CD4-positive, alpha-beta T cell (primary cell): ENCODE results near the gene COG2. TPM values are rescaled to one million over a fixed set of nuclear protein-coding genes. Genes with fewer than 3 reads are reported as not detected.

Experiments
- ATAC-seq: fragments of 200-7000 bp; cut with Tn5 transposase; one replicate; pipeline ENCODE4 v1.10.0; 2022; ENCODE audit warnings: mild to moderate bottlenecking; ENCODE audit not compliant: poor library complexity
- CTCF ChIA-PET: fragments of 350-600 bp; sonication (Branson Sonifier 250); formaldehyde crosslinking; loops from one replicate; lab custom pipeline; 2021; ENCODE audit warnings: antibody characterized with exemption, inconsistent platforms; lab: Charles Lee
- POLR2A ChIA-PET: fragments of 350-600 bp; sonication (Branson Sonifier 250); formaldehyde crosslinking; loops from one replicate; lab custom pipeline; 2021; ENCODE audit warnings: antibody characterized with exemption, inconsistent platforms; lab: Charles Lee
- DNase-seq, 14 experiments: peaks; one replicate each; pipeline ENCODE4 v3.0.0-alpha.2; 2013 to 2020; ENCODE audit warnings: mixed read lengths in 2 of 14
- H3K27ac ChIP-seq, 2 donors: one replicate each; pipeline versions ENCODE4 v1.5.1 to v1.7.0; 2013; ENCODE audit warnings: low read length in 2 of 2, low read depth in 1 of 2, mild to moderate bottlenecking in 1 of 2
- H3K27me3 ChIP-seq, 2 experiments: 1 replicate in 1 of 2; 2 replicates in 1 of 2; pipeline versions ENCODE4 v1.6.1 to v1.7.0; 2013; ENCODE audit warnings: low read length in 2 of 2, control low read depth in 1 of 2, mild to moderate bottlenecking in 1 of 2, moderate library complexity in 1 of 2; ENCODE audit not compliant: insufficient read depth in 2 of 2, control insufficient read depth in 1 of 2
- H3K36me3 ChIP-seq: one replicate; pipeline ENCODE4 v1.6.1; 2013; ENCODE audit warnings: low read length, control low read depth; ENCODE audit not compliant: insufficient read depth
- H3K4me1 ChIP-seq: one replicate; pipeline ENCODE4 v1.6.1; 2013; ENCODE audit warnings: low read length, control low read depth; ENCODE audit not compliant: insufficient read depth
- H3K4me3 ChIP-seq: one replicate; pipeline ENCODE4 v1.5.1; 2013; ENCODE audit warnings: mild to moderate bottlenecking, low read length, moderate library complexity
- H3K9me3 ChIP-seq, 2 experiments: 1 replicate in 1 of 2; 2 replicates in 1 of 2; pipeline versions ENCODE4 v1.6.1 to v1.7.0; 2013; ENCODE audit warnings: low read length in 2 of 2, mild to moderate bottlenecking in 2 of 2, control low read depth in 1 of 2, moderate library complexity in 1 of 2; ENCODE audit not compliant: control insufficient read depth in 1 of 2, insufficient read depth in 1 of 2
- H3K27ac Mint-ChIP-seq: one replicate; pipeline ENCODE4 v1.8.0; 2020; ENCODE audit warnings: mixed read lengths
- H3K27me3 Mint-ChIP-seq: one replicate; pipeline ENCODE4 v1.8.0; 2021; ENCODE audit warnings: mixed read lengths
- H3K36me3 Mint-ChIP-seq: one replicate; pipeline ENCODE4 v1.8.0; 2021; ENCODE audit warnings: low read depth, mixed read lengths
- H3K4me1 Mint-ChIP-seq: one replicate; pipeline ENCODE4 v1.8.0; 2021; ENCODE audit warnings: low read depth, mixed read lengths
- H3K4me3 Mint-ChIP-seq: one replicate; pipeline ENCODE4 v1.8.0; 2020; ENCODE audit warnings: mild to moderate bottlenecking, mixed read lengths
- H3K9me3 Mint-ChIP-seq: one replicate; pipeline ENCODE4 v1.8.0; 2020; ENCODE audit warnings: mixed read lengths
- CTCF ChIP-seq: fragments of 200-600 bp; IDR thresholded peaks from one replicate; pipeline ENCODE4 v1.8.0; 2022; ENCODE audit warnings: antibody characterized with exemption, mild to moderate bottlenecking
- intact Hi-C, 2 experiments: fragments of 100-400 bp; cut with DNase I in 1 of 2; cut with micrococcal nuclease in 1 of 2; formaldehyde crosslinking; loops; one replicate each; pipeline versions ENCODE4 v1.15.1 to v1.9.0; 2023 to 2025; cut with DNase I, micrococcal nuclease
- polyA plus RNA-seq, 2 donors: library from polyadenylated mRNA; unstranded; fragments of 120-200 nt; gene quantifications; one replicate each; pipeline ENCODE4 v1.2.1, GENCODE V29; 2013
- total RNA-seq, 174 experiments: library from RNA in 2 of 174; stranded (reverse) in 2 of 174; gene quantifications; one replicate each; pipeline ENCODE4 v1.2.3 and lab custom pipeline; 2021 to 2026

The COG2 gene
- total RNA-seq, result 10 to 100 TPM; 17.3 to 21.4 TPM
- polyA plus RNA-seq (2013, experiment 1 of 2), result 26.6 TPM
- polyA plus RNA-seq (2013, experiment 2 of 2), result 29.2 TPM
- 33.2 to 106 (median 65.8) reads per million in 172 experiments for total RNA-seq (lab: John Stamatoyannopoulos, UW)

DNA sequence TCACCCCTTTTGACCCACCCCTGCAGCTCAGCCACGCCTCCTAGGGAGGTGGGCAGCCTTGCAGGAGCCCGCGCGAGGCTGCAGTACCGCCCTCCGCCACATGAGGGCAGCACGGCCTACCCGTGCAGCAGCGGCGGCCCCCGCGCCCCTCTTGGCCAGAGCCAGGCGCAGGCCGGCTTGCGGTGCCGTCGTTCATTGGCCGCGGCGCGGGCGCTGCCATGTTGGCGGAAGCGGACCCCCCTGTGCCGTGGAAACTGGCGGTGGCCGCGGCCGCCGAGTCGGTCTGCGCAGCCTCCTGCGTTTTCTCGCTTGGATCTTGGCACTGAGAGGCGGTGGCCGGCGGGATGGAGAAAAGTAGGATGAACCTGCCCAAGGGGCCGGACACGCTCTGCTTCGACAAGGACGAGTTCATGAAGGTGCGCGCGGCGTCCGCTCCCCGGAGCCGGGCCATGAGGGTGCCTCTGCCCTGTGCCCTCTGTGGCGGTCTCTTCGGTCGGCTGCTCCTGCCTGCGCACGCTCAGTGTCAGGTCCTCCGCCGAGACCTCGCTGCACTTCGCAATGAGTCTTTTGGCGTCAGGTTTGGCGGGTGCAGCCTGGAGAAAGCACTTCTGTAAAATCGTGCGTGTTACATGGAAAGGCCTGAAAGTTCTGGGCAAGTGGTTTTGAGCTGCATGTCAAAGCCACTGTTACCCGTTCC lies at the start of gene COG2:
Gene COG2 (plus strand): TSS at position 219 of the 697 bp plus-strand sequence. CDS start 126 bp downstream, at position 345.
- Histone ChIP-seq H3K4me3 (peak within 1 kb of the TSS; percentile 99), H3K9me3 (no peaks in the 10 kb centered on the region), H3K27me3 (peaks cover 0 to 7% of the 10 kb centered on the region in 2 experiments), H3K27ac (peak within 1 kb of the TSS; percentile 64 to 78), H3K36me3 (peaks cover 4% of the 10 kb centered on the region), H3K4me1 (peaks cover 44% of the 10 kb centered on the region)
- H3K9me3 Mint-ChIP-seq, result no peaks in the 10 kb centered on the region
- ATAC-seq, result peak; percentile 88
- peak within 1 kb of the TSS; percentile 87 for H3K27ac Mint-ChIP-seq
- H3K4me1 Mint-ChIP-seq, result peaks cover 54% of the 10 kb centered on the region
- ChIA-PET POLR2A (interaction anchor here (0.5 to 1.6 kb wide), 6 partner anchors 534 to 1134 kb away, joined by 3 to 6 read pairs (median 4); partner anchors contain the start of genes ABCB10, EXOC8, NUP133 and SPRTN), CTCF (interaction anchor here (0.6 to 1.2 kb wide), 4 partner anchors 9 to 930 kb away, joined by 3 to 8 read pairs (median 3); partner anchors contain the start of gene ARV1)
- H3K4me3 Mint-ChIP-seq, result peak within 1 kb of the TSS; percentile 96
- H3K27me3 Mint-ChIP-seq, result peaks cover 26% of the 10 kb centered on the region
- intact Hi-C loops, result loop anchor here (2.0 to 10.0 kb wide), 11 partner anchors 225 to 1135 kb away; partner anchors contain the start of genes ARV1 (in 2 of the 2), TTC13 (in 2 of the 2), C1orf198 (in 1 of the 2) and EGLN1 (in 1 of the 2)
- H3K36me3 Mint-ChIP-seq, result peaks cover 19% of the 10 kb centered on the region
- DNase-seq, result peak; percentile 85 to 99 (median 96)
- TF ChIP-seq CTCF, result peak; percentile 100

- no peaks in the 10 kb centered on the region for H3K36me3 ChIP-seq
- no peak overlapping the region for H3K27ac ChIP-seq
- Mint-ChIP-seq H3K4me1 (no peaks in the 10 kb centered on the region), H3K36me3 (no peaks in the 10 kb centered on the region), H3K9me3 (no peaks in the 10 kb centered on the region), H3K27me3 (peaks cover 55% of the 10 kb centered on the region), H3K4me3 (no peak overlapping the region), H3K27ac (no peak overlapping the region)
- ChIA-PET POLR2A (no interaction called here), CTCF (no interaction called here)
- H3K9me3 ChIP-seq, result no peaks in the 10 kb centered on the region
- no peaks in the 10 kb centered on the region for H3K4me1 ChIP-seq
- DNase-seq (no peak), ATAC-seq (no peak)
- H3K4me3 ChIP-seq, result no peak overlapping the region
- no peak for TF ChIP-seq CTCF
- peaks cover 5 to 11% of the 10 kb centered on the region in 2 experiments for H3K27me3 ChIP-seq
- intact Hi-C loops, result no loop called here
These were observed 49.4 kb upstream of the COG2 start for GRCh38 chr1:230592848-230593414.

GRCh38 chr1:230594214-230594773 lies 48.0 kb upstream of the COG2 start:
- H3K4me1 ChIP-seq, result no peaks in the 10 kb centered on the region
- TF ChIP-seq CTCF, result no peak
- ChIA-PET CTCF (no interaction called here), POLR2A (no interaction called here)
- H3K27me3 ChIP-seq, result peaks cover 1 to 15% of the 10 kb centered on the region in 2 experiments
- no peaks in the 10 kb centered on the region for H3K9me3 ChIP-seq
- no peak overlapping the region for H3K4me3 ChIP-seq
- Mint-ChIP-seq H3K4me1 (no peaks in the 10 kb centered on the region), H3K9me3 (no peaks in the 10 kb centered on the region), H3K27ac (no peak overlapping the region), H3K27me3 (peaks cover 43% of the 10 kb centered on the region), H3K36me3 (no peaks in the 10 kb centered on the region), H3K4me3 (no peak overlapping the region)
- no peak overlapping the region for H3K27ac ChIP-seq
- H3K36me3 ChIP-seq, result no peaks in the 10 kb centered on the region
- intact Hi-C loops, result no loop called here
- DNase-seq, result no peak
- no peak for ATAC-seq
